Fibroblast of skin of abdomen (primary cell): ENCODE data around the gene ADCY3.

Source experiments
- DNase-seq: peaks from one replicate; pipeline ENCODE4 v3.0.0-alpha.2; 2013

The ADCY3 gene

DNA sequence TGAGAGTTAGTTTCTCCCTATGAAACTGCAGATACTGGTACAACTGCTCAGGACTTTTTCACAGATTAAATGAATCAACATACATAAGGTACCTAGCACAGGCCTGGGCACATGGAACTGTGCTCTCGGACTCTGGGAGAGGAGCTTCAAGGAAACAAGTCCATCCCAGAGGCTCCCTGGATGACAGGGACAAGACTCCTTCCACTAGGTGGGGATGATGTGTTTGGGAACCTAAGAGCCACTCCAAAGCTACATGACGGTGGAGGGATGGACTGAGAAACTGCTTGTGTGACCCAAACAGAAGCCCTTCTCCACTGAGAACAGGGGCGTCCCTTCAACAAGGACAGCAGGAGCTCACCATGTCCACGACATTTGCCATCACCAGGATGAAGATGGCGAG lies 89.7 kb downstream of the ADCY3 start:
- DNase-seq, result peak; percentile 35

GRCh38 chr2:24828238-24828996 lies 91.6 kb downstream of the ADCY3 start:
- no peak for DNase-seq

DNA sequence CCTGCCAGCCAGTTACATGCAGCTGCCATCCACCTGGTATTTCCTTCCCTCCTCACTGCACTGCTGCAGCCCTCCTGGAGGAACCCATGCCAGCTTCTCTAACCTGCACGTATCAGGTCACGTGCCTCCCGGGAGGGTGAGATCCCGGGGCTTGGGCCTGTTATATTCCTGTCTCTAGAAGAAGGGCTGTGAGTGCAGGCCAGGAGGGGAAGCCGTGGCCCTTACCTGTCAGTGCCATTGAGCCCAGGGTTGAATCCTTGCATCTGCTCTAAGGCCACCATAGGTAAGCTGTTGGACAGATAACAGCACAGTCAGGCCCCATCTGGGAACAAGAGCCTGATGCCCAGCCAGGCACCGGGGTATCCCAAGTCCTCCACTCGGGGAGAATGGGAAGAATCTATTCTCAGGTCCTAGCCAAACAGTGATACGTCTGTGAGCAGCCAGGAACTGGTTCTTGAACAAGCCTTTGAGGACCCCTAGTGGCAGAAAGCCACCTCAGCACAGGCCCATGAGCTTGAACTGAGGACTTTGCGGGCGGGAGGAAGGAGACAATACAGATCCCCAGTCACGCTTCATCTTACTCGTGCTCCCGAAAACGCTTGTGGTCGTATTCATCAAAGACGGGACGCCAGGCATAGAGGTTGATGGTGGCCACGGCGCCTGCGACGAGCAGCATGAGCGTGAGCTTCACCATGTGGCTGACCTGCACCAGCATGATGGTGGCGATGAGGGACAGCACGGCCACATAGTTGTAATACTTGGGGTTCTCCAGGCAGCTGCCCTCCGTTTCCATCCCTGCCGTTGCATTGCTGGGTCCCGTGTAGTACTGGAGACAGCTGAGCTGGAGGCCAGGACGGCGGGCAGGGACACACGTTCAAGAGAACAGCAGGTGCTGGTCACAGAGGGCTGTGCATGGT lies 92.5 kb downstream of the ADCY3 start:
- DNase-seq, result peak; percentile 82

- DNase-seq, result no peak
These were observed 93.3 kb downstream of the ADCY3 start for GRCh38 chr2:24826773-24827145.

DNA sequence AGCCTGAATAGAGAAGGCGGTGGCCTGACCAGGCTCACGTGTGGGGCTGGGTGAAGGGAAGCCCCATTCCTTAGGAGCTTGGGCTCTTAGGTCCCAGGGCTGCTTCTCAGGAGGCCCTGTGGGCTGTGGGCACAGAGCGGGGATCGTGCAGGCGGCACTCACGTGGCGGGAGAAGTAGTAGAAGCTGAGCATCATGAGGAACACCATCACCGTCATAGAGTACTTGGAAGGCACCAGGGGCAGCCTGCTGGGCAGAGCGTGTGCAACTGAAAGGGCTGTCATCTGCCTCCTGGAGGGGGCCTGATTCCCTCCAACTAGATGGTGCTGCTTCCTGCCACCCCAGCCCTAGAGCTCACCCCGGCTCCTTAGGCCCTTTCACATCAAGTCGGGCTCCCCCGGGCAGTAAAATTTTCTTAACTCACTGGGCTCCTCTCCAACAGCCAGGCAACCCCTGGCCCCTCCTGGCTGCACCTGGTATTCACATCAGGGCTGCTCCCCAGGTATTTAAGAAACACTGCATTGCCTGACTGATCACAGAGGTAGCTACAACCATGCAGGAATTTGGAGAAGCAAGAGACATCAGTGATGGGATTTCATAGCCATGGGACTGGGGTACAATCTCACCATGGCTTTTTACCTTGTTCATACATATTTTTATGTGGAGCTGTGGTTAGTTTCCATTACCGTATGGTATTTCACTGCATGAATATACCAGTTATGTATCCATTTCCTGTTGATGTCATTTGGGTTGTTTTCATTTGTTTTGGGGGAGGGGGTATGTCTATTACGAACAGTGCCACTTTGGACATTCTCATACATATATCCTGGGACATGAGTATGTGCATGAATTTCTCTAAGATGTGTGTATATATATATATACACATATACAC lies 93.9 kb downstream of the ADCY3 start:
- DNase-seq, result peak; percentile 12

GRCh38 chr2:24824966-24825882 lies 94.8 kb downstream of the ADCY3 start:
- no peak for DNase-seq

DNA sequence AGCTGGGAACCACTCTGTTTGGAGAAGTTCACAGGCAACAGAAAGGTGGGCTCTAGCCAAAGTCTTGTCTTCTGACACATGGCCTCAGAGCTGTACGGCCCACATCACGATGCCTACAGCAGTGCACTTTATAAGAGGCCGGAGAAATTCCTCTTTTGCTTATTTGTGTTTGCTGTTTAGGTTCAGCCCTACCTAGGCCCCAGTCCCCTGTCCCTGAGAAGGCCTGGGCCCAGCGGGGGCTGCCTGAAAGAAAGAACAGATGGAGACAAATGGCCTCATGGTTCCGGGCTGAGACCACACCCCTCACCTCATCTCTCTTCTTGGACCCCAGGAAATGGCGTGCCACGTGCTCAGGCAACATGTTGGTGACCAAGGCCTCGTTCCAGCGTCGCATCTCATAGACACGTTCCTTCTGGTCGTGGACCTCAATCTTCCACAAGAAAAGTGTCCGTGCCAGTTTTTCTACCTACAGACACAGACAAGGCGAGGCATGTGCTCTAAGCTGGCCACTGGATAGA lies 95.9 kb downstream of the ADCY3 start:
- no peak for DNase-seq

GRCh38 chr2:24822049-24822706 lies 97.9 kb downstream of the ADCY3 start:
- no peak for DNase-seq

GRCh38 chr2:24821433-24821891 lies 98.6 kb downstream of the ADCY3 start:
- no peak for DNase-seq

- DNase-seq, result no peak
These were observed 99.2 kb downstream of the ADCY3 start for GRCh38 chr2:24820598-24821432.

DNA sequence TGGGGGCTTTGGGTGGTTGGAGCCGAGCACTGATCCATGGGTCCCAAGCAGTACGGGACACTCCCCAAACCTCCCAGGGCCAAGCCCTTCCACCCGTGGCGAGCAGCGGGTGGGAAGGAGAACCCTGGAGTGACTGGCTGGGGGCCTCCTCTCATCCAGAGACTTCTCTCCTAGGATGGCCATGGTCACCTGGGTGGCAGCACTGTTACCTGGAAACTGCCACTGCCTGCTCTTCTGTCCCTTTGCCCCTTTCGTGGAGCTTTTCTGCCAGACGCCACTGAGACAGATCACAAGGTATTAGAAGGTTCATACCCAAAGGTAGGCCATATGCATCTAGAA lies 99.9 kb downstream of the ADCY3 start:
- DNase-seq, result no peak

- no peak for DNase-seq
These were observed 100.4 kb downstream of the ADCY3 start for GRCh38 chr2:24819442-24820174.

DNA sequence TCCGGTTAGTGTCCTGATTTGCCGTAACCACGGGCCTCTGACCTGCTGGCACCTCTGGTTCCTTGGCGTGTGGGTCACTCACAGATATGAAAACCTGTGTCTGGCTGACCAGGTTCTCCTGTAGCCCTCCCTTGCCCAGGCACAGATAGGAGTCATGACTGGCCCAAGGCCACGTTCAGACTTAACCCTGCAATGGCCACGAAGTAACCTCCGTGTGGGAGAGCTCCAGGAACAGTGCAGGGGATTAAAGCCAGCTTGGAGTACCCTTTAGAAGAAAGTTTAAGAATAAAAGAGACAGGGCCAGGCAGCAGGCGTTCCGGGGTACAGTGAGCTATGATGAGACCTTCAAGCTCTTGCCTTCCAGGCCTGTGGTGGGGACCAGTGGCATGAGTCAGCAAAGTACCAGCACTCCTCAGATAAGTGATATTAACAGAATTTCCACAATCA lies 101.3 kb downstream of the ADCY3 start:
- DNase-seq, result peak; percentile 13

DNA sequence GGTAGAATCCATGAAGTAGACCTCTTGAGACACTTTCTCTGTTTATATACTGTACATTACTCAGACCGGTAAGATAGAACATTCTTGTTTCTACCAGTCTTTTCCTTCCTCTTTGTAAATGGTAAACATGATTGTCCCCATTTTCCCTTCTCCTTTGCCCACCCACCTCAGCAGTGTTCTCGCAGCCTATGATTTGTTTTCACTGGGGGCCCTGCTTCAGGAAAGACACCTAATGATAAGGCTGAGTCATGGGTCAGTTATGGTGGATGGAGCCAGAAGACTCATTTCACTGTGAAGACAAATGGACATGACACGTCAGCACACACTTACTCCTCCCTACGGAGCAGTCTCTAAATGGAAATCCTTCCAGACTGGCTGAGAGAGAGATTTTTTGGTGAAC lies 103.2 kb downstream of the ADCY3 start:
- peak; percentile 81 for DNase-seq

GRCh38 chr2:24816404-24816803 lies 103.6 kb downstream of the ADCY3 start:
- no peak for DNase-seq

DNA sequence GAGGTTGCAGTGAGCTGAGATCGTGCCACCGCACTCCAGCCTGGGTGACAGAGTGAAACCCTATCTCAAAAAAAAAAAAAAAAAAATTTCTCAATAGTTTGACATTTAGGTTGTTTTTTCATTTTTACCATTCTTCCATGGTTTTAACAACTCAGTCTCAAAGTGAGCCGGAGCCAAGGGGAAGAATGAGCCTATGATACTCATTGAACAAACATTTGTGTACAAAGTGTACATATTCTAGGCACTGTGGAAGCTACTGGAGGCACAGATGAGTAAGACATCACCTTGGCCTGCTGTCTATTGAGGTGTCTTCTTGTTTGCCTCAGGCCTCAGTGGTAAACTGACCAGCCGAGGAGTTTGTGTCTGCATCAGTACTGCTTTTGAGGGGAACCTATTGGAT lies 104.9 kb downstream of the ADCY3 start:
- DNase-seq, result no peak

GRCh38 chr2:24814516-24814915 lies 105.5 kb downstream of the ADCY3 start:
- no peak for DNase-seq

DNA sequence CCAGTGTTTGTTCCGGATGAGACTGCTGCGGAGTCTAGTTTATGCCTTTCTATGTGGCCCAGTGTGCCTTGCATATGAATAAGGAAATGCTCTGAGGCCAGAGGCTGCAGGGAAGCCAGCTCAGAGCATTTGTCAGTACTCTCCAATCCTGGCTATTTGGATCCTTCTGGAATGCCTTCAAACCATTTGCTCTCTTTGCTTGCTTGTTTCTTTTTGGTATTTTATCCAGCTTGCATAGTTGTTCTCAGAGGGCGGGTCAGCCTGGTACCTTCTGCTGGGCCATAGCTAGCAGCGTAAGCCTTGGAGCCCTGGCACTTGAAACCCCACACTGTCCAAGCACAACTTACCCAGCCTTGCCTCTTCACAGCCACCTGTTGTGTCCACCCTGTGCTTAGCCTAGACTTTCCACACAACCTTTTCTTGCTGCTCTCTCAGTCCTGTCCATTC lies 106.3 kb downstream of the ADCY3 start:
- no peak for DNase-seq
